ENCODE results near the gene PIK3R6. TPM values are rescaled to one million over a fixed set of nuclear protein-coding genes. Genes with fewer than 3 reads are reported as not detected.

Gene PIK3R6
- total RNA-seq, 1 donor, result not detected

GRCh38 chr17:8797621-8798175 lies 69.8 kb downstream of the PIK3R6 start:
- no peak overlapping the region for H3K4me3 ChIP-seq (ENCODE audit: low read depth, low read length)
- no peak for DNase-seq (ENCODE audit: low read depth)
- TF ChIP-seq CTCF (IDR thresholded peaks at IDR 0.05; ENCODE audit: insufficient read depth, low read length), result no peak

- DNase-seq (ENCODE audit: low read depth), result peak; percentile 10
- H3K4me3 ChIP-seq (ENCODE audit: low read depth, low read length), result no peak overlapping the region
- no peak for TF ChIP-seq CTCF (IDR thresholded peaks at IDR 0.05; ENCODE audit: insufficient read depth, low read length)
Measured at GRCh38 chr17:8794636-8795035, 72.8 kb downstream of the PIK3R6 start.

- H3K4me3 ChIP-seq (ENCODE audit: low read depth, low read length), result no peak overlapping the region
- no peak for TF ChIP-seq CTCF (IDR thresholded peaks at IDR 0.05; ENCODE audit: insufficient read depth, low read length)
- no peak for DNase-seq (ENCODE audit: low read depth)
Measured at GRCh38 chr17:8793649-8794048, 73.8 kb downstream of the PIK3R6 start.

GRCh38 chr17:8792646-8793045 lies 74.8 kb downstream of the PIK3R6 start:
- H3K4me3 ChIP-seq (ENCODE audit: low read depth, low read length), result no peak overlapping the region
- no peak for DNase-seq (ENCODE audit: low read depth)
- no peak for TF ChIP-seq CTCF (IDR thresholded peaks at IDR 0.05; ENCODE audit: insufficient read depth, low read length)

GRCh38 chr17:8791910-8792270 lies 75.6 kb downstream of the PIK3R6 start:
- DNase-seq (ENCODE audit: low read depth), result peak; percentile 67
- TF ChIP-seq CTCF (IDR thresholded peaks at IDR 0.05; ENCODE audit: insufficient read depth, low read length), result no peak
- H3K4me3 ChIP-seq (ENCODE audit: low read depth, low read length), result no peak overlapping the region

GRCh38 chr17:8791248-8791909 lies 76.1 kb downstream of the PIK3R6 start:
- no peak overlapping the region for H3K4me3 ChIP-seq (ENCODE audit: low read depth, low read length)
- peak; percentile 14 for TF ChIP-seq CTCF (IDR thresholded peaks at IDR 0.05; ENCODE audit: insufficient read depth, low read length)
- no peak for DNase-seq (ENCODE audit: low read depth)

- DNase-seq (ENCODE audit: low read depth), result no peak
- TF ChIP-seq CTCF (IDR thresholded peaks at IDR 0.05; ENCODE audit: insufficient read depth, low read length), result no peak
- no peak overlapping the region for H3K4me3 ChIP-seq (ENCODE audit: low read depth, low read length)
Measured at GRCh38 chr17:8789743-8790142, 77.7 kb downstream of the PIK3R6 start.
